Skeletal muscle satellite cell (primary cell): ENCODE results near the gene SORL1-AS1.

Source experiments
- H3K27me3 ChIP-seq: 2 replicates; pipeline ENCODE4 v1.7.0; 2013; ENCODE audit warnings: low read length; ENCODE audit not compliant: control insufficient read depth, insufficient read depth
- H3K36me3 ChIP-seq: 2 replicates; pipeline ENCODE4 v1.7.0; 2013; ENCODE audit warnings: mild to moderate bottlenecking, control low read depth, low read length; ENCODE audit not compliant: insufficient read depth
- H3K4me1 ChIP-seq: 2 replicates; pipeline ENCODE4 v1.7.0; 2013; ENCODE audit warnings: low read length; ENCODE audit not compliant: control insufficient read depth, insufficient read depth
- H3K4me2 ChIP-seq: 2 replicates; pipeline ENCODE4 v1.7.0; 2013; ENCODE audit warnings: mild to moderate bottlenecking, low read length
- H3K4me3 ChIP-seq: 2 replicates; pipeline ENCODE4 v1.7.0; 2013; ENCODE audit warnings: low read length
- H3K9ac ChIP-seq: 2 replicates; pipeline ENCODE4 v1.7.0; 2013; ENCODE audit warnings: mild to moderate bottlenecking, low read depth, low read length, moderate library complexity
- H3K9me3 ChIP-seq: replicated peaks from 2 replicates; pipeline ENCODE4 v1.7.0; 2013; ENCODE audit warnings: mild to moderate bottlenecking, control low read depth, low read length

The SORL1-AS1 gene

DNA sequence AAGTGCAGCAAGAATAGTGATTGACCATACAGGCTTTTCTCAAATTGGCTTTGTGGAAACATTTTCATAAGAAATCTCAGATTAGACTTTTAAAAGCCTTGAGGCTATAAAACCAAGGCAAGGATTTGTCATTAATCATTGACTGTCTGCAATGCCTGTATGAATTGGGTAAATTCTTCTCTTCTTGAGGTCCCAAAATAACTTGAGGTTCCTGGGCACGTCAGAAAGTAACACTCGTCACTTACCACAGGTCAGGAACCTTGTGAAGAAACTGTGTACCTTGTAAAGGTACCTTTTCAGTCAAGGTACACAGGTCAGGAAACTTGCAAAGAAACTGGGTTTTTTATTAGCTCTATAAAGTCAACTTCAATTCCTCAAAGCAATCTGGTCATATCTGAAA, 43.9 kb downstream of the SORL1-AS1 start:
- H3K4me1 ChIP-seq: no peaks in the 10 kb centered on the region
- peaks cover 18% of the 10 kb centered on the region for H3K27me3 ChIP-seq
- H3K9me3 ChIP-seq: no peaks in the 10 kb centered on the region
- no peak overlapping the region for H3K9ac ChIP-seq
- H3K4me3 ChIP-seq: no peak overlapping the region
- H3K36me3 ChIP-seq: no peaks in the 10 kb centered on the region
- no peak overlapping the region for H3K4me2 ChIP-seq

DNA sequence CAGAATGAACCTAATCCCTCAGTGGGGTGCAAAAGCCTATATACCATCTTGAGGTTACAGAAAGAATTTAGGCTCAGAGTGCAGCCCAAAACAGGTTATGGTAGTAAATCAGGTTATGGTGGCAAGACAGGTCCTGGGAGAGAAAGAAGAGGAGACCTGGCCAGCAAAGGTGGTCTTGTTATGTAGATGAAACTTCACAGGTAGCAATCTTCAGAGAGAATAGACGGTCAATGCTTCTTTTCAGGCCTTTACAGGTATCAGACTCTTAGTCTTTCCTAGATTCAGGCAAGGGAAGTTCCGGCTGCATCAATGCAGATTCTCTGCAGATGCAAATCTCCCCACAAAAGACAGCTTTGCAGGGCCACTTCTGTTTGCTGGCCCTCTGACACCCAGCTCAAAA, 46.5 kb downstream of the SORL1-AS1 start:
- H3K9ac ChIP-seq: no peak overlapping the region
- peaks cover 14% of the 10 kb centered on the region for H3K27me3 ChIP-seq
- no peak overlapping the region for H3K4me3 ChIP-seq
- no peaks in the 10 kb centered on the region for H3K9me3 ChIP-seq
- H3K36me3 ChIP-seq: no peaks in the 10 kb centered on the region
- H3K4me2 ChIP-seq: no peak overlapping the region
- H3K4me1 ChIP-seq: no peaks in the 10 kb centered on the region

DNA sequence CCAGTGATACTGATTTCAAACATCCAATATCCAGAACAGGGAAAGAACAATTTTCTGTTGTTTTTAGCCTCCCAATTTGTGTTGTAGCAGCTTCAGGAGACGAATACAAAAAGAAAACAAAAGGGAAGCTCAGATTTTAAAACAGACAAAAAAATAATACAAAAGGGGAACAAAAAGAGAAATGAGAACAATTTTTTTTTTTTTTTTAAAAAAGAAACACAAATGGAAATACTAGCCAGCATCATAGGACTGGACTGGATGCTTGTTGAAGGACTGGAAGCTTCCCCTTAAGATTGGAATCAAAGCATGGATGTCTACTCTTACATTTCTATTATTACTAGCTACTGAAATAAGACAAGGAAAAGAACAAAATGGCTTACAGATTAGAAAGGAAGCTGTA, 47.1 kb downstream of the SORL1-AS1 start:
- Histone ChIP-seq H3K9me3 (no peaks in the 10 kb centered on the region), H3K27me3 (peaks cover 14% of the 10 kb centered on the region), H3K4me1 (no peaks in the 10 kb centered on the region), H3K9ac (no peak overlapping the region), H3K36me3 (no peaks in the 10 kb centered on the region), H3K4me2 (no peak overlapping the region), H3K4me3 (no peak overlapping the region)

DNA sequence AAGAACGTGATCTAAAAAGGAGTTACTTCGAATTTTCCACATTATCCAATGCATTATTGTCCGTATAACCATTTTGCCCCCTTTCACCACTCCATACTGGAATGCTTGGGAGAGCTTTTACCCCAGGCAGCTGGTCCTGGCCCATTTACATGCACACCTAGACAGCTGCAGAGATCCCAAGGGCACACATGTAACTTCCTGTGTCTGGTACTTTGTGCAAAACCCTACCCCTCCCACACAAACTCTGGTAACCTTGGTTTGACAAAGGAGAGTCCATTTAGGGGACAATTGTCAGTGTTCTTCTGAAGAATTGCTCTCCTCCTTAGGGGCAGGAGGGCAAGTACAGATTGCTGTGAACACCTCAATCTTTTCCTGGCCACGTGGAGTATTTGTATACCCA, 58.0 kb downstream of the SORL1-AS1 start:
- no peak overlapping the region for H3K4me3 ChIP-seq

DNA sequence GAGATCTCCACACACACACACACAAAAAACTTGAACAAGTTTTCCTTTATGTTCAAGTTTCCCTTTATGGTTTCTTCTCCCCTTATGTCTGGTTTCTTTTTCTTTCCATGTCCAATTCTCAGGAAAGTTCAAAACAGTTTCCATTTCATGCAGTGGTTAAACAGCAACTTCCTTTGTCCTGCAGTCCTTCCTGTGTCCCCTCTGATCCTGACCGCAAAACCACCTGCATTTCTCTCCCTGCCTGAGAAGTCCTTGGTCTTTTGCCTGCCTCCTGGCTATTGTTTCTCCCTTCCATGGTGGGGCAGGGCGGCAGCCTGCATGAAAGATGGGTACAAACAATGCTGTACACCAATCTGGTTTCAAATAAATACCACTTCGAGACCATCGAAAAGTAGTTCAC, 58.9 kb downstream of the SORL1-AS1 start:
- H3K9me3 ChIP-seq: no peaks in the 10 kb centered on the region
- H3K4me3 ChIP-seq: no peak overlapping the region
- no peaks in the 10 kb centered on the region for H3K36me3 ChIP-seq
- H3K4me2 ChIP-seq: no peak overlapping the region
- no peak overlapping the region for H3K9ac ChIP-seq
- H3K27me3 ChIP-seq: peaks cover 41% of the 10 kb centered on the region
- H3K4me1 ChIP-seq: no peaks in the 10 kb centered on the region

More for the DNA sequence above, 58.0 kb downstream of the SORL1-AS1 start:
- Histone ChIP-seq H3K36me3 (no peaks in the 10 kb centered on the region), H3K9me3 (no peaks in the 10 kb centered on the region), H3K4me2 (no peak overlapping the region), H3K9ac (no peak overlapping the region), H3K27me3 (peaks cover 33% of the 10 kb centered on the region), H3K4me1 (no peaks in the 10 kb centered on the region)

DNA sequence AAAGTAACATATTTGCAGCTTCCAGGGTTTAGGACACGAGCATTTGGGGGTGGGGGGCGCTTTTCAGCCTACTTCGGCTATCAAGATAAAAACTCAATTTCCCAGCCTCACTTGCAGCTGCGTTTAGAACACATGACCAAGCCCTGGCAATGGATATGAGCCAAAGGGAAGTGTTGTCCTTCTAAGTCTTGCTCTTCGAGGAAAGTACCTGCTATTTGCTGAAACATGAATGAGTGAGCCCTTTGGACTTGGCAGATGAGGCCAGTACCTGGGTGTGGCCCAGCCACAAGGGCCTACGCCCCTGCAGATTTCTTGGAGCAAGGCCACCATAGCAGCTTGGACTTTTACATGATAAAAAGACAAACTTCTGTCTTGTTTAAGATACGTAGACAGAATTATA, 60.9 kb downstream of the SORL1-AS1 start:
- H3K27me3 ChIP-seq: peaks cover 42% of the 10 kb centered on the region
- H3K9ac ChIP-seq: no peak overlapping the region
- H3K9me3 ChIP-seq: no peaks in the 10 kb centered on the region
- no peaks in the 10 kb centered on the region for H3K4me1 ChIP-seq
- H3K4me3 ChIP-seq: no peak overlapping the region
- no peaks in the 10 kb centered on the region for H3K36me3 ChIP-seq
- H3K4me2 ChIP-seq: no peak overlapping the region

DNA sequence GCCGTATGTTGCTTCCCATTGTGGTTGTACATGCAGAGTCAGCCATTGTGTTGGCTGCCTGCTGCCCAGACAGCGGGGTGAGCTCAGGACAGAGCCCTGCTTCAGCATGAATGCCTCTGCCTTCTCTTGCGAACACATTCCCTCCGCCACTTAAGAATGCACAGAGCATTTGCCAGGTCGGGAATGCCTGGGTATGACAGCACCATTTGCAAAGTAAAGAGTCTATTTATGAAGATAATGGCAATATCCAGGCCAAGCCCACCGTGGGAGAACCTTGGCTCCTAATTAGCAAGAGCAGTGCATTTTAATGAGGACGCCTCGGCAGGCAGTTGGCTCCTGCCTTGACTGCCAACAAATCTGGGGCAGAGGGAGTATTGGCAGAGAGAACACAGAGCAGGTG, 63.1 kb downstream of the SORL1-AS1 start:
- Histone ChIP-seq H3K4me2 (no peak overlapping the region), H3K4me3 (no peak overlapping the region), H3K36me3 (no peaks in the 10 kb centered on the region), H3K27me3 (peaks cover 47% of the 10 kb centered on the region), H3K9me3 (no peaks in the 10 kb centered on the region), H3K9ac (no peak overlapping the region), H3K4me1 (no peaks in the 10 kb centered on the region)
